Measurements from ENCODE around the gene IL7R.
"Not testable (repeated sequence)": the region's sequence is repeated elsewhere in the genome, so short reads cannot be mapped to it uniquely, and the experiment has no call there.

IL7R gene

DNA sequence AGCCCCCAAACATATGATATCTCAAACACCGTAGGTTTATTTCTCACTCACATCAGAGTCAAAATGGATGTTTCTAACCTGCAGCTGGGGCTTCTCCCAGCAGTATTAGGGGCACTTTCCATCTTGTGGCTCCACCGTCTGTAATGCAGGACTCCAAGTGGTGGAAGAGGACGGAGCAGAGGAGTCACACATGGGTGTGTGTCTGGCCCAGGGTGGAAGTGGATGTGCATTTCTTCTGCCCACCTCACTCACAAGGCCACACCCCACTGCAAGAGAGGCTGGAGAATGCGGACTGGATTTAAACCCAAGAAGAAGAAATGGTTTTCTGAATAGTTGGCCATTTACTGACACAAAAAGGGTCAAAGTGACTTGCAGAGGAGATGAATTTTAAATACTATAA lies 13.9 kb downstream of the IL7R start:
- no peak for FAIRE-seq
- no peak for DNase-seq (ENCODE audit: low spot score)

DNA sequence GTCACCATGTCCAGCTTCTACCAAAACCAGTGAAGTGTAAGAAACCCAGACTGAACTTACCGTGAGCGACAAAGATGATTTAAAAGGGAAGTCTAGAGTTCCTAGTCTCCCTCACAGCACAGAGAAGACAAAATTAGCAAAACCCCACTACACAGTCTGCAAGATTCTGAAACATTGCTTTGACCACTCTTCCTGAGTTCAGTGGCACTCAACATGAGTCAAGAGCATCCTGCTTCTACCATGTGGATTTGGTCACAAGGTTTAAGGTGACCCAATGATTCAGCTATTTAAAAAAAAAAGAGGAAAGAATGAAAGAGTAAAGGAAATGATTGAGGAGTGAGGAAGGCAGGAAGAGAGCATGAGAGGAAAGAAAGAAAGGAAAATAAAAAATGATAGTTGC lies 19.8 kb downstream of the IL7R start:
- peak; percentile 55 for DNase-seq (ENCODE audit: low spot score)
- FAIRE-seq = peak; percentile 51

DNA sequence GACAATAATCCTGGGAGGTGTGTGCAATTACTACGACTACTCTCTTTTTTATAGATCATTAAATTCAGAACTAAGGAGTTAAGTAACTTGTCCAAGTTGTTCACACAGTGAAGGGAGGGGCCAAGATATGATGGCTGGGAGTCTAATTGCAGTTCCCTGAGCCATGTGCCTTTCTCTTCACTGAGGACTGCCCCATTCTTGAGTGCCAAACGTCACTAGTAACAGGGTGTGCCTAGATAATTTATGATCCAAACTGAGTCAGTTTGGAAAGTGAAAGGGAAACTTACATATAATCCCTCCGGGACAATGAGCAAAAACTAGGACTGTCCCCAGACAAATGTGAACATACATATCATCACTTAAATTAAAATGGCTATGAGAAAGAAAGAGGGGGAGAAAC lies 20.2 kb downstream of the IL7R start:
- FAIRE-seq = peak; percentile 75
- DNase-seq (ENCODE audit: low spot score) = peak; percentile 80

DNA sequence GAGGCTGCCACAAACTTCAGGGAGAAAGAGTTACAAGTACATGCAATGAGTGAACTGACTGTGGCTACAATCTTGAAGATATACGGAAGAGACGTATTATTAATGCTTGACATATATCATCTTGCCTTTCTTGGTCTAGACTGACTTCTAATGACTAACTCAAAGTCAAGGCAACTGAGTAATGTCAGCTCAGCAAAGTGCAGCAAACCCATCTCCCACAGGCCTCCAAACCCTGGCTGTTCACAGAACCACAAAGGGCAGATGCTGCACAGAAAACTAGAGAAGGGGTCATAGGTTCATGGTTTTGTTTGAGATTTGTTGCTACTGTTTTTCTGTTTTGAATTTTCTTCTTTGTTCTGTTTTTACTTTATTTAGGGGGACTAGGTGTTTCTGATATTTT lies 21.0 kb downstream of the IL7R start:
- peak; percentile 78 for FAIRE-seq
- DNase-seq (ENCODE audit: low spot score) = peak; percentile 63

DNA sequence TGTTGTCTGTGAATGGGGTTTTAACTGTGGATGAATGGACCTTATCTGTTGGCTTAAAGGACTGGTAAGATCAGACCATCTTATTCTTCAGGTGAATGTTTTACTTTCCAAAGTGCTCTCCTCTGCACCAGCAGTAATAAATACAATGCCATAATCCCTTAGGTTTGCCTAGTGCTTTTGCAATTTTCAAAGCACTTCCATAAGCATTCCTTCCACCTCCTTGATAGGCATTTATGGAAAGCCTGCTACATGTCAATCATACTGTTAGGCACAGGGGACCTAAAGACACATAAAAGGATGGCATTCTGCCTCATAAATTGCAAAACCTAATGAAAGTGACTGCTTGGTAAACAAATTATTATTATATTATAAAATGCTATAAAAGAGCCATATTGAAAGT lies 21.4 kb downstream of the IL7R start:
- DNase-seq (ENCODE audit: low spot score) (no peak), FAIRE-seq (no peak)

DNA sequence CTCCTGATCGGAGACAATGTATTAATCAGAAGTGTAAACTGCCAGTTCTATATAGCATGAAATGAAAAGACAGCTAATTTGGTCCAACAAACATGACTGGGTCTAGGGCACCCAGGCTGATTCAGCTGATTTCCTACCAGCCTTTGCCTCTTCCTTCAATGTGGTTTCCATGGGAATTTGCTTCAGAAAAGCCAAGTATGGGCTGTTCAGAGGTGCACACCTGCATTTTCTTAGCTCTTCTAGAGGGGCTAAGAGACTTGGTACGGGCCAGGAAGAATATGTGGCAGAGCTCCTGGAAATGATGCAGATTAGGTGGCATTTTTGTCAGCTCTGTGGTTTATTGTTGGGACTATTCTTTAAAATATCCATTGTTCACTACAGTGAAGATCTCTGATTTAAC lies 22.4 kb downstream of the IL7R start:
- no peak for FAIRE-seq

DNA sequence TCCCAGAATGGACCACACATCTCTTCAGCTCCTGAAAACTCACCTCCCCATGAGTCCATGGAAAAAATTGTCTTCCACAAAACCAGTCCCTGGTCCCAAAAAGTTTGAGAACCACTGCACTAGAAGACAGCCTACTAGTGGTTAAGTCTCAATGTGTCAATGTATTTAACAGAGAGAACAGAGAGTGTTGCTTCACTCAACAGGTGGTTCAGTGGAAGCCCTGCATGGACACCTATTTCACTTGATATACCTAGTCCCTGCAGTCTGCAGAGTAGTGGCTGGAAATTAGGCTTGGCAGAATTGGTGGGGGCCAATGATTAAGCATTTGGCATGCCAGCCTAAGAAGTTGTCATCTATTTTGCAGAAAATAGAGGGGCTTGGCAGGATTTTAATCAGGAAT lies 23.0 kb downstream of the IL7R start:
- DNase-seq (ENCODE audit: low spot score) (no peak), FAIRE-seq (no peak)

More for the DNA sequence above, 22.4 kb downstream of the IL7R start:
- no peak for DNase-seq (ENCODE audit: low spot score)

DNA sequence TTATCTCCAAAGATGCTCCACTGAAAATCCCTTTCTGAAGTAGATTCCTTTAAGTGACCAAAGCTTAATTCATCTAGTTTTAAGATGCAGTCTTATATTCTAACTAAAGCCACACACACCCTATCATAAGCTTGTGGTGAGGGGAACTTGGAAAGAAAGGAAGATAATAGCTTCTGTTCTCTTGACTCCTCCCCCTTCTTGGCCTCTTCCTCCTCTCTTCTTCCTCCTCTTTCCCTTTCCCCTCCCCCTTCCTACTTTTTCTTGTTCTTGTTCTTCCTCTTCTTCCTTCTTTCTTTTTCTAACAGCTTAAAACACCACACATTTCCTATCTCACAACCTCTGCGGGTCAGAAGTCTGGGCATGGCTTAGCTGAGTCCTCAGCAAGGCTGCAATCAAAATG lies 23.5 kb downstream of the IL7R start:
- FAIRE-seq = no peak

DNA sequence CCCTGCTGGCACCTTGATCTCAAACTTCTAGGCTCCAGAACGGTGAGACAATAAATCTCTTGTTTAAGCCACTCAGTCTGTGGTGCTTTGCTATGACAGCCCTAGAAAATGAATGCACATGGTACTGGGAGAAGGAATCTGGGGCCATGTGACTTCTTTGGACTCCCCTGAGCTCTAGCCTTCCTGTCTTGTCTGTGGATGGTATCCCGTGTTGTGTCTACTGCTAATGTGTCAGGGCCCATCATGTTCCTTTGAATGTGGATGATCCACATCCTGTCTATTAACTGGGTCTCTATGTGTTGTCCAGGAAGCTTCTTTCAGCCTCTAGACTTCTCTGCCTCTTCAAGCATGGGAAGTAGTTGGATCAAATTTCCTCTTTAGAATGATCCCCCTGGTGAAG lies 25.1 kb downstream of the IL7R start:
- no peak for FAIRE-seq

More for the DNA sequence above, 23.5 kb downstream of the IL7R start:
- no peak for DNase-seq (ENCODE audit: low spot score)

DNA sequence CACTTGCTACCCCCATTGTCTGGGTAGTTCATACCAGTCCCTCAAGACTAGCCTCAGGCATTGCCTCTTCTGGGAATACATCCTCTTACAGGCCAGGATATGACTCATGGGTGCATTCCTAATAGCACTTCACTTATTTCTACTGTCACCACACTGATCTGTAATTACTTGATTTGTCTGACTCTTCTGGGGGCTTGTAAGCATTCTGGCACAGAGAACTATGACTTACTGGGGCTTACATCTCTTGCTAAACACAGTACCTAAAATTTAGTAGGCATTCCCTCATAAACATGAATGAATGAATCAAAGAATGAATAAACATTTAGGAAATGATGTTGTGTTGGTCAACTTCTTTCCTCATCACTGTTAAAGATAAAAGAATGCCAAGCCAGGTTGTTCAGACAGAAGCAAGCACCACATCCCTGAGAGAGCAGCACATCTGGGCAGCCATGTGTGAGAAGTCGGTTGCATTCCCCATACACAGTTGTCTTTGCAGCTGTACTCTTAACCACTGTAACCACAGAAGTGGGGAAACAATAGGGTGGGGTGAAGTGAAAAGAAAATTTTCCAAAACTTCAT lies 27.6 kb downstream of the IL7R start:
- FAIRE-seq (peak; percentile 96), DNase-seq (ENCODE audit: low spot score) (peak; percentile 94)

More for the DNA sequence above, 25.1 kb downstream of the IL7R start:
- no peak for DNase-seq (ENCODE audit: low spot score)

DNA sequence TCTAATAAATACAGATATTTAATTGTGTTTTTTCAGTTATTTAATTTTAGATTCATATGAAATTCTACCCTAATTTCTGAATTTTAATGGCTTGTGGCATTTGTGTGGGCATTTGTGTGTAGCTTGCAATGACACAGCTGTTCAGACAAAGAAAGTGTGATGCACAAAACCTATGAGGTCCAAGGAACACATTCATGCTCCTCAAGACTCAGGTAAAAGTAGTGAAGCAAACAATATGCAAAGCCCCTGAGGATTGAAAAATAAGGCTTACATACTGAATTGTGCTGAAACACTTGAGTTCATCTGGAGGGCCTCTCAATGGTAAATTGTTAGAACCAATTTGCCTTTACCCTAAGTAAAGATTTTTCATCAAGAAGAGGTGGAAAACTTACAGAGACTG lies 28.1 kb downstream of the IL7R start:
- FAIRE-seq (no peak), DNase-seq (ENCODE audit: low spot score) (no peak)

DNA sequence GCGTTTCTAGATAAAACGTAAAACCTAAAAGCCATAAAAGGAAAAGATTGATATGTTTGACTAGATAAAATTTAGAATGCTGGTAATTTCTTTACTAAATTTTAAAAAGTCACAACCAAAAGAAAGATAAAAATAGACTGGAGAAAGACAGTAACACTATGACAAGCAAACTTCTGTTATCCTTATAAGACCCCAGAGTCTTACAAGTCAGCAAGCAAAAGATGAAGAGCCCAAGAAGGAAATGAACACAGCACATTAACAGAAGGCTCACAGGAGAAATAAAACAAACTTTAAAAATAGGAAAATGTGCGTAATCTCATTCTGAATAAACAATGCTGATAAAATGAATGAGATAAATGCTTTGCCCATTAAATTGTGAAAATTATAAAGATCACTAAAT lies 29.7 kb downstream of the IL7R start:
- FAIRE-seq (no peak), DNase-seq (ENCODE audit: low spot score) (no peak)

DNA sequence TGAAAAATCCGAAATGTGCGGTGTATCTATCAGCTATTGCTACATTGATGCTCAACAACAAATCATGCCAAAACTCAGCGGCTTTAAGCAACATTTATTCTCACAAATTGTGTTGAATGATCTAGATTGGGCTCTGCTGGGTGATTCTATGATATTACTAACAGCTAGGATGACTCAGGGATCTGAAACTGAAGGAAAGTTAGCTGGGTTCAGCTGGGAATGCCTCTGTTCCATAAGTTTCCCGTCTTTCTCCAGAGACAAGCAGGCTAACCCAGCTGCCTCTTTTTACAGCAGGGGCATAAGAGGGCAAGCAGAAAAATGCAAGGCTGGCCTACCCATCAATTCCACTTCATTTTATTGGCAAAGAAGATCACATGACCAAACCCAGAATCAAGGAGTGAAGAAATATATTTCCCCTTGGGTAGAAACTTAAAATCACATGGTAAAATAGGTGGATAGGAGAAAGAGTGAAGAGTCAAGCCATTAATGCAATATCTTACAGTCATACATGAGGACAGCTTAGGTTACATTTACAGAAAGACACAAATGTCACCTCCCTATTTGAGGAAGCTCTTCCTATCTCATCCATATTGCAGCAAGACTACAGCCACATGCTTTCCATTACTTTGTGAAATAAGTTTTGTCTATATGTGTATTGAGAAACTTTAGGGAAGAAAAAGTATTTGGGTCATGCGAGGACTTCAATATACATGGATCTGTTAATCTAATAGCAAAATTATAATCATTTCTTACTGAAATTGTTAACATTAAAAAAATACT lies 30.8 kb downstream of the IL7R start:
- DNase-seq (ENCODE audit: low spot score) = no peak
- FAIRE-seq = no peak

DNA sequence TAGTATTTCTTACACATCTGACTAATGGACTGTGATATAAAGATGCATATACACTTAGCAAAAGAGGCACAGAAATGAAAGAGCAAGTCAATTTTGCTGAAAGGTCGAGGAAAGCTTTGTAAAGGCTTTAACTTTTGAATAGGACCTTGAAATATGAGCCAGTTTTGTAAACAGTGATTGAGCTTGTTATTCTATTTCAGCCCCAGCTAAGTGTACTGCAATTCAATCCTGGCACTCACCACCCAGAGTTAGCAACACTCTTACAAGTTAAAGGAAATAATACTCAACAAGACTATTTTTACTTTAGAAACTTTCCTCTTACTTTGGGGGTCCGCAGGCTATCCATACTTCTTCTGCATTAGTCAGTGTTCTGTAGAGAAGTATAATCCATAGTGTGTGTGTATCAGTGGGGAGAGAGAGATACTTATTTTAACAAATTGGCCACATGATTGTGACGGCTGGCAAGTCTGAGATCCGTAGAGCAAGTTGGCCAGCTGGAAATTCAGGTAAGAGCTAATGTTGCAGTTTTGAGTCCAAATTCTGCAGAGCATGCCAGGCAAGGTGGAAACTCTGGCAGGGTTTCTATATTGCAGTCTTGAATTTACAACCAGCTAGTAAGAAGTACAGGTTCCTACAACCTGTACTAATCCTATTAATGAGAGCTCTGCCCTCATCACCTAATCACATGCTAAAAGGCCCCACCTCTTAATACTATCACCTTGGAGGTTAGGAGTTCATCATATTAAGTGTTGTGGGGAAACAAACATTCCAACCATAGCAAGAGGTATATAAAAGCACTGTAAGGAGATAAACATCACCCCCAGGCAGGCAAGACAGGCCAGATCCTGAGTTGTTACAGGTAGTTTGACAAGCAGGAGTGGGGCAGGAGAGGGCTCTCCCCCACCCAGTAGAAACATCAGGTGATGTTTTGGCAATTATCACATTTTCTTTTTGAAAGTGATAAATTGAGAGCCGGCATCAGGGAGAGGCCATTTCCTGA lies 33.6 kb downstream of the IL7R start:
- FAIRE-seq = no peak

DNA sequence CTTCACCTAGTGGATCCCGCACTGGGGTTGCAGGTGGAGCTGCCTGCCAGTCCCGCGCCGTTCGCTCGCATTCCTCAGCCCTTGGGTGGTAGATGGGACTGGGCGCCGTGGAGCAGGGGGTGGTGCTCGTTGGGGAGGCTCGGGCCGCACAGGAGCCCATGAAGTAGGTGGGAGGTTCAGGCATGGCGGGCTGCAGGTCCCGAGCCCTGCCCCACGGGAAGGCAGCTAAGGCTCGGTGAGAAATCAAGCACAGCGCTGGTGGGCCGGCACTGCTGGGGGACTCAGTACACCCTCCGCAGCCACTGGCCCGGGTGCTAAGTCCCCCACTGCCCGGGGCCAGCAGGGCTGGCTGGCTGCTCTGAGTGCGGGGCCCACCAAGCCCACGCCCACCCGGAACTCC lies 36.1 kb downstream of the IL7R start:
- FAIRE-seq; DNase-seq (ENCODE audit: low spot score): not testable (repeated sequence)

More for the DNA sequence above, 33.6 kb downstream of the IL7R start:
- DNase-seq (ENCODE audit: low spot score) = no peak

DNA sequence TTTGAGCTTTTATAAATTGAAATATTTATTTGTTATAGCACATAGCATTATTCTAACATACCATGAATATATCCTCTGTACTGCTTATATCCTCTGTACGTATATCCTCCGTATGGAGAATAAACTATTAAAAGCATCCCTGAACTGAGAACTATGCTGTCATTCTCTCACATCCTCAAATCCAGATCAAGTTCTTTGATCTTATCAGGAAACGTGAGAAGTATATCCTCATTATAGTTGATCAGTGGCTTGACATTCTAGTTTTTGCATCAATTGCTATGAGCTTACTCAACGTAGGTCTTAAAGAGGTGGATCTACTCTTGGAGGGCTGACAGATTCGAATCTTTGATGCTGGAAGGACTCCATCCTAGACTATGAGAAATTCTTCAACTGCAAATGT lies 37.4 kb downstream of the IL7R start:
- DNase-seq (ENCODE audit: low spot score) (no peak), FAIRE-seq (no peak)

DNA sequence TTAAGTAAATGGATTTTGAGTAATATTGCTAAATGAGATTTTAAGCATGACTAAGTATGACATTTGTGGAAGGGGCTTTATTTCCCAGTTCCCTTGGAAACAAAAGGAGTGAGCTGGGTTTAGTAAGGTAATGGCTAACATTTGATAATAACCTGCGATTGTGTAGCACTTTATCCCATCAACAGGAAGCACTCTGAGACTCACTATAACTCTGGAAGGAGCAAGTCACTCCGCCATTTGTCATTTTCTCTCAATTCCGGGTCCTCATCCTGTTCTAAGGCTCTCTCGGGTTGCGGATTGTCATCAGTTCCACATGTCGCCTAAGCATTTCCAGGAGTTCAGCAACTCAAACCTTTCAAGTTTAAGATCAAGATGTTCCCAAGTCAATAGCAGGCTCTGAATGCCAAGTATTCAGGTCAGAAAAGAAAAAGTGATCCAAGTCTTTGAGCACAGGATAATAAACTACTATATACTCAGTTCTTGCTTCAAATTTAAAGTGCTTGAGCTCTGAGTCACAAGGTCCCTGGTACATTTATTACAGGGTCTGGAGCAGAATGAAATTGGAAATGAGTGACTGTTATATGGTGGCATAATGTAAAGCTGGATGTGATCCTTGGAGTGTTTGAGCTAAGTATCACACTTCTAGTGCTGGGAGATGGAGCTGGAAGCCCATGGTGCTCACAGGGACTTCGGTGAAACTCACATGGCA lies 42.4 kb downstream of the IL7R start:
- no peak for DNase-seq (ENCODE audit: low spot score)
- no peak for FAIRE-seq

DNA sequence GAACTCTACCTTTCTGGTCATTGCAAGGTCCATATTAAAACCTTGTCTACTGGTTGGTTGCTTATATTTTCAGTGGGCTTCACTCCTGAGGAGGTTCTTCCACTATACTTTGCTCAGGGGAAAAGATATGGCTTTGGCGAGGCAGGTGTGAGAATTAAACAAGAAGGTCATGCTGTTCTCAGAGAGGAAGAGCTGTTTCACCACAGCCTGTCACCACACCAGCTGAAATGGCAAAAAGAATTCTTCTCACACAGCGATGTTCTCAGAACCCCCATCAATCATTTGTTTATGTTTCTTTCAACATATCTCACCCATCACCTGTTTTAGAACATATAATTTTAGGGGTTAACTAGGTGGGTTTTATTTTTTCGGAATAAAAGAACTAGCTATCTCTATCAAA lies 43.1 kb downstream of the IL7R start:
- no peak for DNase-seq (ENCODE audit: low spot score)
- FAIRE-seq = no peak

DNA sequence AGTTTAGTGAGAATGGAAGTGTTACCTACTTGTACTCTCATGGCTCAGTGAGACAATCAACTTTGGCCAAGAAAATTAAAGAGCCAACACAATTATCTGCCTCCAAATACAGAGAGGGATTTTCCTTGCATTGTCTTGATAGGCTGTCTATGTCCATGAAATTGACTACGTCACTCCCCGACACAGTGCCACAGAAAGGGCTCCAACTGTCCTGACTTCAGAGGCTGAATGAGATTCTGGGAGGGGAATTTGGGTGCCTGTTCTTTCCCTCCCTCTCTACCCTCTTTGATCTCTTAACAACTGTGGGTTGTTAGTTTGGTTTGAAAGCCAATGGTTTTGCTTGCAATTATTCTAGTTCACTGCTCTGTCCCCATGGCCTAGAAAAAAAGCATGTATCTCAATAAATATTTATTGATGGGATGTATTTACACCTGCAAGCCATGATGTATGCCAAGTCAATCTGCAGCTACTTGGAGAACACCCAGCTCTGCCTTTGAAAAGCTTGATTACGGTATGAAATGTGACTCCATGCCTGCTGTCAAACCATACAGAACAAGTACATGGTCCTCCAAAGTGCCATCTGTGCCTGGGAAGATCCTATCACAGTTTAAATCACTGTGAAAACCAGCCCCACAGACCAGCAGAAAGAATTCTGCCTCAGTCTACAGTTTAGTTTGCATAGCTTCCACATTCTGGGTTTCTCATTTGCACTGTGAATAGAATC lies 44.4 kb downstream of the IL7R start:
- FAIRE-seq = no peak
- DNase-seq (ENCODE audit: low spot score) = no peak

DNA sequence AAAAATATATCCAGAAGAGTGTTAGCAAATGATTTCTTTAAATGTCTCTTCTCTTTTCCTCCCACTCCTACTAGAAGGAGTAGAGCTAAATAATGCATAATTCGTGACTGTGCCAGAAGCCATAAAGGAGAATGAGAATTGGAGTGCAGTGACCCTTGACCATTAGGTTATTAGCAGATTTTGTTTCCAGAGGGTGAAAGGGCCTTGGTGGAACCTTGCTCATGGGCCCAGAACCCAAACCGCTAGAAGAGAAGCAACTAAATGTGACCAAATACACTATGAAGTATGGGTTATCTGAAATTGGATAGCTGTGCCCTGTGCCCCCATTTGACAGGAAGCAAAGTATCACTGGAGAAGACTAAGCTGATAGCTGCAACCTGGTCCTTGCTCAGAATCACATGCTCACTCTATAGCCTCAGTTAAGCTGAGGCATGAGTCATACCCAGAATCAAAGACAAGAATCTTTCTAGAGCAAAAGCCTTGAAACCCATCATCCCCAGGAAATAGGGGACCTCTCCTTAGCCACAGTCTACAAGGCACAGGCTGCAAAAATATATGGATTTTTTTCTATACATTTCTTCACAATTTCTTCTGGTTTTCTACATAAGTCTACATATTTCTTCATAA lies 45.5 kb downstream of the IL7R start:
- DNase-seq (ENCODE audit: low spot score) (peak; percentile 70), FAIRE-seq (peak; percentile 86)

All from RCC 7860 (cell line).